ENCODE data around the gene RSU1. TPM values are rescaled to one million over a fixed set of nuclear protein-coding genes. Genes with fewer than 3 reads are reported as not detected.

The RSU1 gene
- total RNA-seq, 6 donors from 2014 or later: 36.7 to 81.4 (median 48.0) TPM

DNA sequence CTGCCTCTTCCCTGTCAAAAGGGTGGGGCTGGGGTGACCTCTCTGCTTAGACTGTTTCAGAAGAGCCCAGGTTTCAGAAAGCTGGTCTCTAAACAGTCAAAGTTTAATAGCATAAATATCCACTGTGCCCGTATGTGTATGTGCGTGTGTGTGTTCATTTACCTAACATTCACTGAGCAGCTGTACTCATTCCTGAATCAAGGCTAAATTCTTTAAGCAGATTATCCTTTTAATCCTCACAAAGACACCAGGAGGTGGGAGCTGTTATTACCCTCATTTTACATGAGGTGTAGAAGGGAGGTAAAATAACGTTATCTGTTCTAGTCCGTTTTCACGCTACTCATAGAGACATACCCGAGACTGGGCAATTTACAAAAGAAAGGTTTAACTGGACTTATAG, 72.2 kb downstream of the RSU1 start:
- peaks cover 0 to 5% (median 3%) of the 10 kb centered on the region in 4 donors for H3K4me1 ChIP-seq
- ATAC-seq (ENCODE audit: low FRiP score in 2 of 2): no peak
- H3K9me3 ChIP-seq: no peaks in the 10 kb centered on the region
- no peak for TF ChIP-seq POLR2A (IDR thresholded peaks at IDR 0.05)
- H3K27me3 ChIP-seq: no peaks in the 10 kb centered on the region
- DNase-seq: no peak
- 96 to 99% methylated on average over 6 of the region's 6 CpGs for WGBS, 2 donors
- H3K4me3 ChIP-seq: no peak overlapping the region
- peaks cover 0 to 9% (median 2%) of the 10 kb centered on the region in 4 donors for H3K36me3 ChIP-seq
- H3K27ac ChIP-seq: no peak overlapping the region

DNA sequence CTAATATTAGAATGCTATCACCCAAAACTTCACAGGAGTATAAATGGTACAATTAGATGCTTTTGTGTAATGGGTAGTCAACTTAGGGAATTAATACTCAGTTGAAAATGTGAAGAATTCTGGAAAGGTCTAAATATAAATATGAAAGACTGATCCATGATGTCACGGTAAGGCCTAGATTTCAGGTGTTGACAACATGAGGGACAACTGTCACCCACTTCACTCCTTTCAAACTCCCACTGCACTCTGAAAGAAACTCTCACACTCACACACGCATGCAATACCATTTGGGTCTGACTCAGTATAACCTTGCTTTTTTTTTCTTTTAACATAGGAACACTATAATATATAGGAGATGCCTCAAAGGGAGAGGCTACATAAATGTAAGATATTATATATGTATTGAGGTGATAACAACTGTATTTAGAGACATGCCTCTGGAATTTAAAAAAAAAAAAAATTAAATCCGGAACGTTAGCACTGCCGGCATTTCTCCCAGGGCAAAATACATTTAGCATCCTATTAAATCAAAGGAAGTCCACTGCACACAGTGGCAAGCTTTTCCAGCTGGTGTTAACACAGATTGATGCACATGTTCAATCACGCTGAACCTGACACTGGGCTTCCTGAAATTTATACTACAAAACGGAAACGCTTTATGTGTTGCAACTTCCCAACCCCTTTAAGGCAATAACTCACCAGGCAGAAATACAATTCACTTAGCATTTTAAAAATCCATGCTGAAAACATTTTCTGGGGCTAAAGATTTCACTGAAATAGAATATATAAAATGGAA, 74.9 kb downstream of the RSU1 start:
- DNase-seq: no peak
- Histone ChIP-seq H3K4me3 (no peak overlapping the region), H3K36me3 (peaks cover 0 to 3% (median 2%) of the 10 kb centered on the region in 4 donors), H3K9me3 (no peaks in the 10 kb centered on the region), H3K27me3 (no peaks in the 10 kb centered on the region), H3K27ac (no peak overlapping the region), H3K4me1 (peaks cover 0 to 5% (median 3%) of the 10 kb centered on the region in 4 donors)
- TF ChIP-seq CTCF (IDR thresholded peaks at IDR 0.05): no peak
- no peak for TF ChIP-seq POLR2A (IDR thresholded peaks at IDR 0.05)
- TF ChIP-seq EP300 (IDR thresholded peaks at IDR 0.05): no peak
- TF ChIP-seq POLR2AphosphoS5 (IDR thresholded peaks at IDR 0.05): no peak
- no peak for ATAC-seq (ENCODE audit: low FRiP score in 2 of 2)
- 57 to 58% methylated on average over 8 of the region's 8 CpGs for WGBS, 2 donors

GRCh38 chr10:16741540-16741939, 75.7 kb downstream of the RSU1 start:
- no peak for ATAC-seq (ENCODE audit: low FRiP score in 2 of 2)

GRCh38 chr10:16737420-16737819, 79.8 kb downstream of the RSU1 start:
- H3K4me3 ChIP-seq: no peak overlapping the region
- ATAC-seq (ENCODE audit: low FRiP score in 2 of 2) (no peak), DNase-seq (no peak)
- no peaks in the 10 kb centered on the region for H3K27me3 ChIP-seq
- WGBS, 2 donors: 92 to 95% methylated on average over 2 of the region's 2 CpGs
- peaks cover 0 to 8% (median 3%) of the 10 kb centered on the region in 4 donors for H3K36me3 ChIP-seq
- TF ChIP-seq POLR2AphosphoS5 (IDR thresholded peaks at IDR 0.05) (no peak), EP300 (IDR thresholded peaks at IDR 0.05) (no peak), CTCF (IDR thresholded peaks at IDR 0.05) (no peak), POLR2A (IDR thresholded peaks at IDR 0.05) (no peak)
- H3K4me1 ChIP-seq: no peaks in the 10 kb centered on the region
- H3K9me3 ChIP-seq: peaks cover 0 to 2% (median 0%) of the 10 kb centered on the region in 4 donors
- H3K27ac ChIP-seq: no peak overlapping the region

More at GRCh38 chr10:16741540-16741939, 75.7 kb downstream of the RSU1 start:
- Histone ChIP-seq H3K9me3 (peaks cover 0 to 2% (median 0%) of the 10 kb centered on the region in 4 donors), H3K4me1 (peaks cover 0 to 5% (median 3%) of the 10 kb centered on the region in 4 donors), H3K27me3 (no peaks in the 10 kb centered on the region), H3K4me3 (no peak overlapping the region), H3K36me3 (peaks cover 0 to 3% (median 2%) of the 10 kb centered on the region in 4 donors), H3K27ac (no peak overlapping the region)
- no peak for DNase-seq
- WGBS, 2 donors: 92 to 94% methylated on average over 2 of the region's 2 CpGs
- no peak for TF ChIP-seq EP300 (IDR thresholded peaks at IDR 0.05)
- no peak for TF ChIP-seq POLR2AphosphoS5 (IDR thresholded peaks at IDR 0.05)
- TF ChIP-seq CTCF (IDR thresholded peaks at IDR 0.05): no peak
- no peak for TF ChIP-seq POLR2A (IDR thresholded peaks at IDR 0.05)

DNA sequence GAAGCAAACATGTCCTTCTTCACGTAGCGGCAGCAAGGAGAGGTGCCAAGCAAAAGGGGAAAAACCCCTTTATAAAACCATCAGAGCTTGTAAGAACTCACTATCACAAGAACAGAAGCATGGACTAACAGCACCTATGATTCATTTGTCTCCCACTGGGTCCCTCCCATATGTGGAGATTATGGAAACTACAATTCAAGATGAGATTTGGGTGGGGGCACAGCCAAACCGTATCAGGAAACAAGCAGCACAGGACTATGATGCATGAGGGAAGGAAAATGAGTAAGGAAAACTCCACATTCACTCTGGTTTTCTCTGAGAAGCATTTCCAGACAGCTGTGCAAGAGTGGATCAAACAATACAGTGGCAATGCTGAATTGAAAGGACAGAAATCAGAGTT, 81.6 kb downstream of the RSU1 start:
- H3K4me1 ChIP-seq: no peaks in the 10 kb centered on the region
- no peak for ATAC-seq (ENCODE audit: low FRiP score in 2 of 2)

More for the DNA sequence above, 81.6 kb downstream of the RSU1 start:
- WGBS, 2 donors: 94 to 96% methylated on average over 3 of the region's 3 CpGs
- Histone ChIP-seq H3K27me3 (no peaks in the 10 kb centered on the region), H3K36me3 (peaks cover 0 to 16% (median 2%) of the 10 kb centered on the region in 4 donors), H3K4me3 (no peak overlapping the region), H3K9me3 (peaks cover 0 to 2% (median 0%) of the 10 kb centered on the region in 4 donors), H3K27ac (no peak overlapping the region)
- no peak for DNase-seq
- no peak for TF ChIP-seq CTCF (IDR thresholded peaks at IDR 0.05)
- no peak for TF ChIP-seq POLR2AphosphoS5 (IDR thresholded peaks at IDR 0.05)
- no peak for TF ChIP-seq EP300 (IDR thresholded peaks at IDR 0.05)
- TF ChIP-seq POLR2A (IDR thresholded peaks at IDR 0.05): no peak
